ENCODE results near the gene LHX3. TPM values are rescaled to one million over a fixed set of nuclear protein-coding genes. Genes with fewer than 3 reads are reported as not detected.

Gene LHX3
- polyA plus RNA-seq, 4 donors, result not detected

- DNase-seq (ENCODE audit: low read depth in 4 of 4, low spot score in 3 of 4), result no peak
These were observed 25.2 kb downstream of the LHX3 start for GRCh38 chr9:136179761-136180160.

- DNase-seq (ENCODE audit: low read depth in 4 of 4, low spot score in 3 of 4), result no peak
These were observed 25.8 kb downstream of the LHX3 start for GRCh38 chr9:136179101-136179616.

GRCh38 chr9:136178773-136179075 lies 26.2 kb downstream of the LHX3 start:
- no peak for DNase-seq (ENCODE audit: low read depth in 4 of 4, low spot score in 3 of 4)

- no peak for DNase-seq (ENCODE audit: low read depth in 4 of 4, low spot score in 3 of 4)
These were observed 26.7 kb downstream of the LHX3 start for GRCh38 chr9:136178061-136178772.

- DNase-seq (ENCODE audit: low read depth in 4 of 4, low spot score in 3 of 4), result no peak
These were observed 27.7 kb downstream of the LHX3 start for GRCh38 chr9:136177224-136177623.

- DNase-seq (ENCODE audit: low read depth in 4 of 4, low spot score in 3 of 4), result no peak
These were observed 29.2 kb downstream of the LHX3 start for GRCh38 chr9:136175616-136176197.

GRCh38 chr9:136174779-136175615 lies 29.9 kb downstream of the LHX3 start:
- DNase-seq (ENCODE audit: low read depth in 4 of 4, low spot score in 3 of 4), result no peak

- no peak for DNase-seq (ENCODE audit: low read depth in 4 of 4, low spot score in 3 of 4)
These were observed 31.2 kb downstream of the LHX3 start for GRCh38 chr9:136173648-136174290.

GRCh38 chr9:136172412-136173079 lies 32.4 kb downstream of the LHX3 start:
- no peak for DNase-seq (ENCODE audit: low read depth in 4 of 4, low spot score in 3 of 4)

GRCh38 chr9:136171801-136172411 lies 33.0 kb downstream of the LHX3 start:
- DNase-seq (ENCODE audit: low read depth in 4 of 4, low spot score in 3 of 4), result no peak

GRCh38 chr9:136171009-136171800 lies 33.7 kb downstream of the LHX3 start:
- DNase-seq (ENCODE audit: low read depth in 4 of 4, low spot score in 3 of 4), result no peak

- DNase-seq (ENCODE audit: low read depth in 4 of 4, low spot score in 3 of 4), result no peak
These were observed 34.7 kb downstream of the LHX3 start for GRCh38 chr9:136170006-136170901.

GRCh38 chr9:136169495-136169894 lies 35.4 kb downstream of the LHX3 start:
- DNase-seq (ENCODE audit: low read depth in 4 of 4, low spot score in 3 of 4), result no peak

GRCh38 chr9:136163248-136163850 lies 41.6 kb downstream of the LHX3 start:
- no peak for DNase-seq (ENCODE audit: low read depth in 4 of 4, low spot score in 3 of 4)

GRCh38 chr9:136160995-136161610 lies 43.8 kb downstream of the LHX3 start:
- no peak for DNase-seq (ENCODE audit: low read depth in 4 of 4, low spot score in 3 of 4)

GRCh38 chr9:136160381-136160841 lies 44.5 kb downstream of the LHX3 start:
- no peak for DNase-seq (ENCODE audit: low read depth in 4 of 4, low spot score in 3 of 4)

GRCh38 chr9:136159851-136160250 lies 45.1 kb downstream of the LHX3 start:
- no peak for DNase-seq (ENCODE audit: low read depth in 4 of 4, low spot score in 3 of 4)
